SKM-1 treated with dmso at 0.1 percent for 144 hours (cell line): ENCODE data around the gene COQ4.
"Not testable (repeated sequence)": the region's sequence is repeated elsewhere in the genome, so short reads cannot be mapped to it uniquely, and the experiment has no call there.

Experiments
- DNase-seq: peaks from one replicate; lab custom pipeline; 2025; ENCODE audit not compliant: unreplicated experiment; lab: John Stamatoyannopoulos, UW

Gene COQ4

DNA sequence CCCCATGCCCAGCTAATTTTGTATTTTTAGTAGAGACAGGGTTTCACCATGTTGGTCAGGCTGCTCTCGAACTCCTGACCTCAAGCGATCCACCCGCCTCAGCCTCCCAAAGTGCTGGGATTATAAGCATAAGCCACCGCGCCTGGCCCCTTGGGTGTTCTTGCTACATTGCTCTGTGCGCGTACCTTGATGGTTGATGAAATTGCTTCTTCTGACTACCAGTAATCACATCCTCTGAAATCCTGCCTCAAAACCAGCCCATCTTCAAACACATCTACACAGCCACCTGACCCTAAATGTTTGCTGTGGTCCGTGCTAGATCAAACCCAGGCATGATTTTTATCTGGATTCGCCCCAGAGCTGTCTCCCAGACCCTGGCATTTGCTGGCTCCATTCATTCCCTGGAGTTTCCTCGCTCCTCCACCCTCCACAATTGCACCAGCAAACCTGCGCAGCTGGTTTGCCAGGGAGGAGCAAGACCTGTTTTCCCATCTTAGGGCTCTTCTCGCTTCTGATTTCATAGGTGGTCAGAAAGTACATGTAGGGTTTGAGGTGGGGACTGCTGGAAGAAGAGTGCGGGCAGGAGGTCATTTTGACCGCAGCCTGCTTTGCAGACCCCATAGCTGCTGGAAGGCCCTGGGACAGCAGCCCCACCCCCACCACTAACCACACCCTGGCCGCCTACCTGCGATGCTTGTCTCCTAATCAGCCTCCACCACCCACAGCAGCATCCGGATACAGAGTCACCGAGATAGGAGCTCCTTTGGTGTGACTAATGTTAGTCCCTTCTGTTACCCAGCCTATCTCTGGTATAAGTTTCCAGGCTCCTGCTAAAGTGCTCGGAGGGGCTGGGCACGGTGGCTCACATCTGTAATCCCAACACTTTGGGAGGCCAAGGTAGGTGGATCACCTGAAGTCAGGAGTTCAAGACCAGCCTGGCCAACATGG is 23.8 kb upstream of the COQ4 start:
- no peak for DNase-seq

DNA sequence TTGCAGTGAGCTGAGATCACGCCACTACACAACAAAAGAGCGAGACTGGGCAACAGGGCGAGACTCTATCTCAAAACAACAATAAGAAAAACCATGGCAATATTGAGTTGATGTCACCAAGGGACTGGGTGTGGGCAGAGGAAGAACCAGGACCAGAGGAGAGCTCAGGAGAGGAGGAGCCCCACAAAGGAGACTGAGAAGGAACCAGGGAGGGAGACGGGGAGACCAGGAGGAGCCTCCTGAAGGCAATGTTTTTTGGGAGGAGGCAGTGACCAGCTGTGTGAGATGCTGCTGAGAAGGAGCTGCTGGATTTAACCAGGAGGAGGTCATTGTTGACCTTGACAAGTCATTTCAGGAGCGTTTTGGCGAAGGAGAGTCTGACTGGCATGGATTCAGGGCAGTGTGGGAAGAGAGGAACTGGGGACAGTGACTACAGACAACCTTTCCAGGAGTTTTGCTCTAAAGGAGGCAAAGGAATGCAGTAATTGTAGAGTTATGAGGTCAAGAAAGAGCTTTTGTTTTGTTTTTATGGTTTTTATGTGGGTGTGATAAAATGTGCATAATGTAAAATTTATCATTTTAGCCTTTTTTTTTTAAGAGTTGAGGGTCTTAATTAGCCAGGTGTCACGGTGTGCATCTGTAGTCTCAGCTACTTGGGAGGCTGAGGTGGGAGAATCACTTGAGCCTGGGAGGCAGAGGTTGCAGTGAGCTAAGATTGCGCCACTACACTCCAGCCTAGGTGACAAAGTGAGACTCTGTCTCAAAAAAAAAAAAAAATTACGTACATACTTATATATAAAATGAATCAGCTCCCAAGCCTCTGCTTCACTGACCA is 18.3 kb upstream of the COQ4 start:
- no peak for DNase-seq

DNA sequence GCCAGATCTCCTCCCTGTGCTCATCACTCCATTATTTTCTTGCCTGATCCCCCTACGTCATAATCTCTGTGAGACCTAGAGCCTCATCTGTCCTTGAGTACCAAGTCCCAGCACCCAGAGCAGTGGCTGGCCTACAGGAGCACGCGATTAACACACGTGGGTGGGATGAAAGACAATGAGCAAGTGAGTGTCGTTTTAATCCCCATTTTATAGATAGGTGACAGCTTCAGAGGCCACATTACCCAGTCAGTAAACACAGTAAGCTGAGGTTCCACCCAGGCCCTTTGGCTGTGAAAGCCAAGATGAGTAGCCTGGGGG is 17.7 kb upstream of the COQ4 start:
- DNase-seq = no peak

DNA sequence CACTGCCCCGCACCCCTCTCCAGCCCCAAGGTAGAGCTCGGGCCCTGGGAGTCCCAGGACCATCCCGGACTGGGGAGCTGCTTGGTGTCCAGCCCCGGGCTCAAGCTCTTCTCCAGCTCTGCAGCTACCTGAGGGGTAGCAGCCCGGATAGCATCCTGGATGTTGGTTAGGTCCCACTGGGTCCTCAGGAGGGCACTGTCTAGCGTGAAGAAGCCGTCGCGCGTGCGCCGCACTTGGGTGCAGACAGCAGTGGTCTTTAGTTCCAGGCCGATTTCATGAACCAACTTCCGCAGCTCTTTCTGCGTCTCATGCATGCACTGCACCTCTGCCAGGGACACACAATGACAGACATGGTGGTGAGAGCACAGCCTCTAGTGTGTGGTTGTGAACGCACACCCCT is 13.1 kb upstream of the COQ4 start:
- DNase-seq = no peak

DNA sequence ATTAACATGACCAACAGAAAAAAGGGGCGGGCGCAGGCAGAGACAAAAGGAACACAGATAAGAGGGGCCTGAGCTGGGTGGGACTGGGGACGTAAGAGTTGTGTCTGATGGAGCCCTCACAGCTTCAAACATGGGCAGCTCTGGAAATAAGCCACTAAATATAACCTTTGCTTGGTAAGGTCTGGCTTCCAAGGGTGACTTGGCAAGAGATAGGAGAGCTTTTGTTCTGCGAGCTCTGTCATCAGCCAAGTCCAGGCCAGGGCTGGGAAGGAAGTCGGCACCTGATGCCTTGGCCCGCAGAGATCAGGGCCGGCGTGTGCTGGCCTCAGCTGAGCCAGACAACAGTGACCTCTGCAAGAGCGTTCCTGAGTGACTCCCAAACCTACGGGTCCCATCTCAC is 12.2 kb upstream of the COQ4 start:
- no peak for DNase-seq

DNA sequence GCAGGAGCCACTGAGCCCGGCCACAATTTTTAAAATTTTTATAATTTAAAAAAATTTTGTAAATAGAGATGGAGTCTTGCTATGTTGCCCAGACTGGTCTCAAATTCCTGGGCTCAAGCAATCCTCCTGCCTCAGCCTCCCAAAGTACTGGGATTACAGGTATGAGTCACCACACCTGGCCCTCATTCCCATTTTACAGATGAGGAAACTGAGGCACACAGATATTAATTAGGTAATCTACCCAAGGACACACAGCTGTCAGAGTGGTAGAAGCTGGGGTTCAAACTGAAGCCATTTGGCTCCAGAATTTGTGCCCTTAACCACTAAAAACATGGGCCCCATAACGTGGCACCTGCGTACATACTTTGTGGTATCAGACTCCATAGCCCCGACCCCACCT is 7.9 kb upstream of the COQ4 start:
- no peak for DNase-seq

DNA sequence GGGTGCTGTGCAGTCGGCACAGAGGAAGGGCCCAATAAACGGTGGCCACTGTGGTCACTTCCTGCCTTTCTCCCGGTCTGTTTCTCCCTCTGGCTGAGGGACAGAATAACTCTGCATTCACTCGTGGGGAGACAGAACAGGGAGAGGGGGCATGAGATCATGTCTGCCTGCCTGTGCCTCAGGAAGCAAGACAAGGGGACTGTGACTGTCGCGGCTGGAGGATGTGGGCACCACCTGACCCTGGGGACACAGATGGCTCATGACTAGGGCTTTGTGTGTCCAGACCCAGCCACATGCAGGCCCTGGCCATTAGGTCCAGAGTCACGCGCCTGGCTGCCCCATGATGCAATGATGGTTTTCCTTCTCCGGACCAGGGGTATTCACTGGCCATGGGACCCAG is 6.2 kb upstream of the COQ4 start:
- no peak for DNase-seq

DNA sequence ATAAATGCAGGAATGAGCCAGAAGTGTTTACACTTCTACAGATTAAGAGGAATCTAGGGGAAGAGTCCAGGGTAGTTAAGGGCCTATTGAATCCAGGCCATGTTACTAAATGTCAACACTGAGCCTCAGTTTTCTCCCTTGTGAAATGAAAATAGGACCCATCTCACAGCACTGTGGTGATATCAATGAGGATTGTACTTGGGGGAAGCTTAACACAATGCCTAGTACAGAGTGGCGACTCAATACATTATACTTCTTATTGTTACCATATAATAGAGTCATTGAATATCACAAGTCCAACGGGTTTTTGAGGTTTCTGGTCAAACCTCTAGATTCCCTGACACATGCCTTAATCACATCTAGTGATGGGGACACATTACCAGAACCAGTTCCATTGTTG is 5.0 kb upstream of the COQ4 start:
- no peak for DNase-seq

DNA sequence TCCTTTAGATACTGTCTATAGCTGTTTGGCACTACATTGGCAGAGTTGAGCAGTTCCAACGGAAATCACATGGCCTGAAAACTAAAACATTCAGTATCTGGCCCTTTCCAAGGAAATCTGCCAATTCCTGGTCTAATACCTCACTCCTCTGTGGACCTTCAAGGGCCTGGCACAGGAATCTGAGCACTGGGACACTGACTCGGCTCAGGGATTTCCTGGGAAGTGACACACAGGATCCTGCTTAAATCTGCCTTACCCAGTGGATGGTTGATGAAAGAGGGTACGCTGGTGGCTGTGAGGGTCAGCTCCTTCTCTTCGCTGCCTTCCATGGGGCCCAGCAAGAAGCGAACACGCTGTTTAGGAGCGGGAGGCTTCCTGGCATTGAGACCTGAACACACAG is 1.3 kb upstream of the COQ4 start:
- DNase-seq = no peak

DNA sequence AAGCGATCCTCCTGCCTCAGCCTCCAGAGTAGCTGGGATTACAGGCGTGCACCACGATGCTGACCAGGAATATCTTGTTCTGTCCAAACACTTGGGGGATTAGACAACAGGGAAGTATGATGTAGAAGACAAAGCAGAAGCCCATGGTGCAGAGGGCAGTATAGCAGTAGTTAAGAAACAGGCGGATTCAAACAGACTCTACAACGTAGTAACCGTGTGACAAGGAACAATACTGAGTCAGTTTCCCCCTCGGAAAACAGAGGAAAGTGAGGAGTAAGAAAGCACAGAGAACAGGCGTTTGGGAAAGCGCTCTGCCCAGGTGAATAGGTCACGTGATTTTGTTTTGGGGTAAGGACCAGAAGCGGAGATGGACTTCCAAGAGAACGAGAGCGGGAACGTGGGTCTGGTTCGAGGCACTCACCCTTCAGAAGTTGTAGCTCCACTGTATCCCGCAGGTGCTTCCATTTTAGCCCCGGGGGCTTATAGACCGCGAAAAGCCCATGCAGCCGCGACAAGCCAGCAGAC is 698 bp upstream of the COQ4 start:
- DNase-seq = no peak

DNA sequence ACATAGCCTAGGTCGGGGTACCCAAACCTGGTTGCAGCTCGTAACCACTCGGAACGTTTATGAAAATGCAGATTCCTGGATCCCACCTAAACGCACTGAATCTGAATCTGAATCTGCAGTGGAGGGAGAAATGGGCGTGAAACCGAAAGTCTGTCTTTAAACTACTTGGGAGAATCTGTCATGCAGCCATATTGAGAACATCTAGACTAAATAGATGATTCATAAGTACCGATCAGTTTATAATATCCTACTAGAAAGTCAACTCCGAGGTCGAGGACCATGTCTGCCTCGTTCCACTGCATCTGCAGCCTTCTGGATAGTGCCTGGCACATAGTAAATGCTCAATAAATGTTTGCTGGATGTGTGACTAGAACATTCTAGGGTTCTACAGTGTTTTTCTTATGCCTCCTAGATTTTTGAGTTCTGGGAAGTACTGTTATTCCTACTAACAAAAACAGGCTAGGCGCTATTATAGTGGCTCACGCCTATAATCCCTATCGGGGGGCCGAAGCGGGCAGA is 632 bp downstream of the COQ4 start:
- no peak for DNase-seq

DNA sequence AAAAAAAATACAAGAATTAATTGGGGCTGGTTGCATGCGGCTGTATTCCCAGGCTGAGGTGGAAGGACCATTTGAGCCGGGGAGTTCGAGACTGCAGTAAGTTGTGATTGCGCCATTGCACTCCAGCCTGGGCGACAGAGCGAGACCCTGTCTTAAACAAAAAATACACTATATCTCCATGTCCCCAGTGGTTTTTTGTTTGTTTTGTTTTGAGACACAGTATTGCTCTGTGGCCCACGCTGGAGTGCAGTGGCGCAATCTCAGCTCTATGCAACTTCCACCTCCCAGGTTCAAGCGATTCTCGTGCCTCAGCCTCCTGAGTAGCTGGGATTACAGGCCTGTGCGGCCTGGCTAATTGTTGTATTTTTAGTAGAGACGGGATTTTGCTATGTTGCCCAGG is 1.2 kb downstream of the COQ4 start:
- DNase-seq = no peak

DNA sequence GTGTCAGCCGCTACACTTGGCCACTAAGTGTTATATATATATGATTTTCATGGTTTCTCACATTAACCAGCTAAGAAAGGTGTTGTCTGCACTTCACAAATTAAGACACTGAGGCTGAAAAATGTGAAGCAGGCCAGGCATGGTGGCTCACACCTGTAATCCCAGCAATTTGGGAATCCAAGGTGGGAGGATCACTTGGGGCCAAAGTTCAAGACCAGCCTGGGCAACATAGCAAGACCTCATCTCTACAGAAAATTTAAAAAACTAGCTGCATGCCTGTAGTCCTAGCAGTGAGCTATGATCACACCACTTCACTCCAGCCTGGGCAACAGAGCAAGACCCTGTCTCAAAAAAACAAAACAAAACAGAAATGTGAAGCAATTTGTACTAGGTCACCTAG is 1.8 kb downstream of the COQ4 start:
- no peak for DNase-seq

DNA sequence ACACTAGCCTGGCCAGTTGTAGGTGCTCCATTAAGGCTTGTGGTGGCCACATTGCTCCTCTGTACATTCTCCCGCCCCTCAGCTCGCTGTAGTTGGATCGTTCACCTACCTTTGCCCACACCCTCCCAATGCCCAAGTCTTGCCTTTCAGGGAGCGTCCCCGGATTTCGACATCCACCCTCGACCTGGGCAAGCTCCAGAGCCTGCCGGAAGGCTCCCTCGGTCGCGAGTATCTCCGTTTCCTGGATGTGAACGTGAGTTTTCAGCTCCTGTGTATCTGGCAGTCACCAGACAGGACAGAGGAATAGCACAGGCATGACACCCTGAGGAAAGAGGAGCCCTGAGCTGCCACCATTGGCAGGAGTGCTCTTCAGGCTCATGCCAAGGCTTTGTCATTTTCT is 3.0 kb downstream of the COQ4 start:
- no peak for DNase-seq

DNA sequence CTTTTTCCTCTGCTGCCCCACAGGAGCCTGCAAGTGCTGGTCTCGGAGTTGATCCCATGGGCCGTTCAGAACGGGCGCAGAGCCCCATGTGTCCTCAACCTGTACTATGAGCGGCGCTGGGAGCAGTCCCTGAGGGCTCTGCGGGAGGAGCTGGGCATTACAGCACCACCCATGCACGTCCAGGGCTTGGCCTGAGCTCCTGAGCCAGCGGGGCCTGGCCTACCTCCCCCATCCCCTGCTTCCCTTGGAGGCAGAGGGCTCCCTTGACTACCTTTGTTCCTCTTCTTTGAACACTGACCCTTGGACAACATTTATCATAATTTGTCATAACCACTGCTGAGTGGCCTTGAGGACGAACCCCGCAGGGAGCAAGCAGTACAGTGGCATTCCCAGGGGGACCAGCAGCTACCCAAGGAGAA is 10.8 kb downstream of the COQ4 start:
- DNase-seq = no peak

DNA sequence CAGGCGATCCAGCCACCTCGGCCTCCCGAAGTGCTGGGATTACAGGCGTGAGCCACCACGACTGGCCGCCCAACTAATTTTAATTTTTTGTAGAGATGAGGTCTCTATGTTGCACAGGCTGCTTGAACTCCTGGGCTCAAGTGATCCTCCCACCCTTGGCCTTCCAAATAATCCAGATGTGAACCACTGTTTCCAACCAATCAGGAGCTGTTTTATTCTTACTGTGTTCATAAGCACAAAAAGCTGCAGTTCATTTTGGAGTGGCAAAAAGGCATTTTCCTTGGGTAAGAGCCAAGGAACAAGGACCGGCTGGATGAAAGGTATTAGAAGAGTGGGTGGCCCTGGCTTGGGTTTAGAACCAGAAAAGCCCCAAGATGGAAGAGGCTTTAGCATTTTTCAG is 12.5 kb downstream of the COQ4 start:
- no peak for DNase-seq

DNA sequence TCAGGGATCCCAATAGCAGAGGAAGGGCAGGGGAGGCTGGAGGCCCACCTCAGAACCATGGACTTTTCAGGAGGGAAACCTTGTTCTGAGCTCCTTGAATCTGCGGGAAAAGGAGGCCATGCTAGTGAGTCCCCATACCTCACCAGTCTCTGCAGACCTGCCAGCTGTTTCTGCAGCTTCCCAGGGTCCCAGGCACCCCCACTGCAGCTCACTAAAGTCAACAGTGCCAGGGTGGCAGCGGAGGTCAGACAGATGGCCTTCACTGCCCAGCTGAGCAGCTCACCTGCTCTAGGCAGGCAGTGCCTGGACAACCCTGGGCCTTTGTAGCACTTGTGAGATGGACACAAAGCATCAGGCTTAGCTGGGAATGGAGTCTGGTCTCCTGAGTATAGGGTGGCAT is 13.3 kb downstream of the COQ4 start:
- no peak for DNase-seq

DNA sequence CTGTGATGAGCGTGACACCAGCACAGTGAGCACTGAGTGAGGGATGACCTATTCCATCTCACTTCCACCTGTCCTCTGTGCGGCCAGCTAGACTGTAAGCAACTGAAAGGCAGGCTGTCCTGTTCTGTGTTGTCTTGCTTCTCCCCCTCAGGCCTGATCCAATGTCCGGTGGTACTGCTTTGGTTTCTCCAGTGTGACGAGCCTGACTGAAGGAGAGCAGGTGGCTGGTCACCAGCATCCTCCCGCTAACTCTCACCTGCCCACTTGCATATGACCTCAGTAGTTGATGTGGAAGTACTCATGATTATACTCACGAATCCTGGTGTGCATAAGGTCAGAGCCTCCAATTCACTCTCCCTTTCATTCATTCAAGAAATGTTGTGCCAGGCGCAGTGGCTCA is 15.3 kb downstream of the COQ4 start:
- no peak for DNase-seq

DNA sequence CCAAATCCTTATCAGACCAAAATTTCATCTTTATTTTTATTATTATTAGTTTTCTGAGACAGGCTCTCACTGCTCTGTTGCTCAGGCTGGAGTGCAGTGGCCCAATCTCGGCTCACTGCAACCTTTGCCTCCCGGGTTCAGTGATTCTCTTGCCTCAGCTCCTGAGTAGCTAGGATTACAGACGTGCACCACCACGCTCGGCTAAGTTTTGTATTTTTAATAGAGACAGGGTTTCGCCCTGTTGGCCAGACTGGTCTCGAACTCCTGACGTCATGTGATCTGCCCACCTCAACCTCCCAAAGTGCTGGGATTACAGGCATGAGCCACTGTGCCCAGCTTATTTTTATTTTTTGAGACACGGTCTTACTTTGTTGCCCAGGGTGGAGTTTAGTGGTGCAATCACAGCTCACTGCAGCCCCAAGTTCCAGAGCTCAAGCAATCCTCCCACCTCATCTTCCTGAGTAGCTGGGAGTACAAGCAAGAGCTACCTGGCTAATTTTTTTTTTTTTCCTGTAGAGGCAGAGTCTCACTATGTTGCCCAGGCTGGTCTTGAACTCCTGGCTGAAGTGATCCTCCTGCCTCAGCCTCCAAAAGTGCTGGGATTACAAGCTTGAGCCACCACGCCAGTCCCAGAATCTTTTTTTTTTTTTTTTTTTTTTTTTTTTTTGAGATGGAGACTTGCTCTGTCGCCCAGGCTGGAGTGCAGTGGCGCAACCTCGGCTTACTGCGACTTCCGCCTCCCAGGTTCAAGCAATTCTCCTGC is 16.4 kb downstream of the COQ4 start:
- not testable (repeated sequence) for DNase-seq

DNA sequence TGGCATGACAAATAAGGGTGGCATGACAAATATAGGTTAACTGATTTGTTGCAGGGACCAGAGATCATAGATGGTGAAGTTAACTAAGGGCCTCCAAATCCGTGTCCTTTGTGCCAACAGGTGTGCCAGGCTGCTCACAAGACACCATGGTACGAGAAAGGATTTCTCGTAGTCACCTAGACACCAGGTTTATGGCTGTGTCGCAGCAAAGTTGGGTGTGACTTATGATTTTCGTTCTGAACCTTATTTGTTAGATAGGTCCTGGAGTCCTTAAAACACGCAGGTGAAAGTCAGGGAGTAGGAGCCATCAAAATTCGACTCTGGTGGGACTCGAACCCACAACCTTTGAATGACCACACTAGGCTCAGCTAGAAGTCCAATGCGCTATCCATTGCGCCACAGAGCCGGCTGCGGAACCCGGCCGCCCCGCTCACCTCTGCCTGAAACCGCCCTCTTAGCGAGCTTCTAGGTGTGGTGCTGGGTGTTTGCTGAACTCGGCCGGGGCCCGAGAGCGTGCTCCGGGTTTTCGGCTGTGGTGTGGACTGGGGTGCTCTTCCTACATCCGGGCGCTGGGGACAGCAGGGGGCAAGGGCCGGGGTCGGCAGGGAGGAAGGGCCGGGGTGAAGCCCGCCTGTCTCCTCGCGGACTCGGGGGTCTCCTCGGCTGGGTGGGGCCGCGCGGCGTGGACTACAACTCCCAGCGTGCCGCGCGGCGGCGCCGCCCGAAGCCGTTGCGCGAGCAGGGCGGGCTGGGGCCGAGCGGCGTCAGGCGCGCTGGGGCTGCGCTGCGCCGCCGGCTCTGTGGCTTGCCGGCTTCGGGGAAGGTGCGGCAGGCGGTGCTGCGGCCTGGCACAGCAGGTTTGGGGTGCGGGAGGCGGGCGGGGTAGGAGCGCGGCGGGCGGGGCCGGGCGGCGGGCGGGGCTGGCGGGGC is 17.4 kb downstream of the COQ4 start, which contains the start of gene SLC27A4:
TSS of gene SLC27A4 (plus strand) at position 767 of the 930 bp plus-strand sequence. CDS start 2,606 bp downstream, outside the sequence.
- peak; percentile 69 for DNase-seq
